AG04449 (cell line): Measurements from ENCODE around the gene FLT1.
A peak's percentile ranks its signal among the peaks of the same experiment; 100 is the strongest.

Experiments used
- CTCF ChIA-PET: fragments of 350-600 bp; formaldehyde crosslinking; extraction: SDS; loops from one replicate; lab custom pipeline; 2021; ENCODE audit warnings: antibody characterized with exemption; lab: Yijun Ruan, JAX
- POLR2A ChIA-PET: fragments of 400-600, 350-600 bp; formaldehyde crosslinking; extraction: SDS; loops from one replicate; lab custom pipeline; 2020; ENCODE audit warnings: antibody characterized with exemption, inconsistent platforms; lab: Yijun Ruan, JAX
- DNase-seq: peaks from one replicate; pipeline ENCODE4 v3.0.0-alpha.2; 2010; ENCODE audit warnings: low read depth, low spot score
- H3K4me3 ChIP-seq: 2 replicates; pipeline ENCODE4 v1.5.1; 2011; ENCODE audit warnings: low read depth, mild to moderate bottlenecking, control low read depth, low read length
- CTCF ChIP-seq: IDR thresholded peaks from one replicate; pipeline ENCODE4 v1.5.1; 2011; ENCODE audit warnings: mild to moderate bottlenecking, moderate library complexity, low read length, control low read depth, inconsistent platforms; ENCODE audit not compliant: insufficient read depth; ENCODE audit errors: missing control alignments

The FLT1 gene

GRCh38 chr13:28325022-28325421 lies 169.9 kb downstream of the FLT1 start:
- ChIA-PET POLR2A (no interaction called here), CTCF (interaction anchor here (0.9 to 4.9 kb wide), 30 partner anchors 9 to 473 kb away, joined by 3 to 85 read pairs (median 6); partner anchors contain the start of gene POMP)
- no peak overlapping the region for H3K4me3 ChIP-seq
- no peak for TF ChIP-seq CTCF
- DNase-seq: no peak

DNA sequence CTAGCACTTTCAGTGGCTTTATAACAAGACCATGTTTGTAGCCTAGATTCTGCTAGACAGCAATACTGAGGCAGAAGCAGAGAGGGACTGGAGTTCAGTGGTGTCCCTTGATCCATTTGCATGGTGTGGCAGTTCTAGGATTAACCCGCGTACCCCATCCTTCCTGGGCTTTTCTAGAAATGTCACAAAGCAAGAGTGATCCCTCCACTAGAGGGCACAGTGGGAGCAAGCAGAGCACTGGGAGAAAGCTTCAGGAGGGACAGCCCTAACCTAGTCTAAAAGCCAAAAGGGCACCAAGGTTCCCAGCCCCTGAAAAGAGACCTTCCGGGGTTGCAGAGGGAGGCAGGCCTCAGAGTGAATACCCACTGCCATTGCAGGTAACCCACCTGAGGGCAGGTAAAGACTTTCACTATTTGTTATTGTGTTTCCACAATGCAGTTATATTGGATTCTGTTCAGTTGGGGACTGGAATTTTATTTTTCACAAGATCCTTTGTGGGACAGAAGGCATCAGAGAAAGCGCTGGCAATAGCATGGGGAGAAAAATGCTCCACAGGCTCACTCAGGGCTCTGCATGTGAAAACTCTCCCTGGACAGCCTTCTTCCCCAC lies 170.6 kb downstream of the FLT1 start:
- H3K4me3 ChIP-seq: no peak overlapping the region
- ChIA-PET POLR2A (no interaction called here), CTCF (interaction anchor here (0.6 to 4.9 kb wide), 41 partner anchors 9 to 474 kb away, joined by 3 to 85 read pairs (median 4); partner anchors contain the start of gene POMP)
- DNase-seq: no peak
- TF ChIP-seq CTCF: peak; percentile 81

- no peak for DNase-seq
- POLR2A ChIA-PET: no interaction called here
- no peak overlapping the region for H3K4me3 ChIP-seq
- CTCF ChIA-PET: interaction anchor here (0.9 to 4.9 kb wide), 9 partner anchors 14 to 333 kb away, joined by 3 to 85 read pairs (median 4); no protein-coding TSS in a partner anchor
- TF ChIP-seq CTCF: no peak
Measured at GRCh38 chr13:28322256-28322905, 172.5 kb downstream of the FLT1 start.

DNA sequence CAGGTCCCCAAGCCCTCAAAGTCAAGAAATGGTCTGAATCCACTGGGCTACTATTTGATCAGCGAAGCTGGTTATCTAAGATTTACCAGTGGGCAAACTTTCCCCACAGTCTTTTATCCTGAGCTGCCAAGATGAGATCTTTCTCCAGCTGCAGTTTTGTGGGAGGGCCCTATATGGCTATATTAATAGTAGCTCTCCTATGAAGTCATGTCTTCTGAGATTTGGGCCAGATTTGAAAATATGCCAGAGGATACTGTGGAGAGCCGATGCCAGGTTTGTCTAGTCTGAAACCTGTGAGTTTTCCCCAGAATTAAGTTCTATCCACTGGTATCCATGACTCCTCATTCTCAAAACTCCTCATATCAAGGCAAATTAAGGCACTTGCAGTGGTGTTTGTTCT lies 173.2 kb downstream of the FLT1 start:
- ChIA-PET CTCF (interaction anchor here (0.6 to 2.0 kb wide), 5 partner anchors 42 to 337 kb away, joined by 3 to 5 read pairs (median 4); partner anchors contain the start of gene POMP), POLR2A (no interaction called here)
- no peak for TF ChIP-seq CTCF
- DNase-seq: no peak
- no peak overlapping the region for H3K4me3 ChIP-seq

DNA sequence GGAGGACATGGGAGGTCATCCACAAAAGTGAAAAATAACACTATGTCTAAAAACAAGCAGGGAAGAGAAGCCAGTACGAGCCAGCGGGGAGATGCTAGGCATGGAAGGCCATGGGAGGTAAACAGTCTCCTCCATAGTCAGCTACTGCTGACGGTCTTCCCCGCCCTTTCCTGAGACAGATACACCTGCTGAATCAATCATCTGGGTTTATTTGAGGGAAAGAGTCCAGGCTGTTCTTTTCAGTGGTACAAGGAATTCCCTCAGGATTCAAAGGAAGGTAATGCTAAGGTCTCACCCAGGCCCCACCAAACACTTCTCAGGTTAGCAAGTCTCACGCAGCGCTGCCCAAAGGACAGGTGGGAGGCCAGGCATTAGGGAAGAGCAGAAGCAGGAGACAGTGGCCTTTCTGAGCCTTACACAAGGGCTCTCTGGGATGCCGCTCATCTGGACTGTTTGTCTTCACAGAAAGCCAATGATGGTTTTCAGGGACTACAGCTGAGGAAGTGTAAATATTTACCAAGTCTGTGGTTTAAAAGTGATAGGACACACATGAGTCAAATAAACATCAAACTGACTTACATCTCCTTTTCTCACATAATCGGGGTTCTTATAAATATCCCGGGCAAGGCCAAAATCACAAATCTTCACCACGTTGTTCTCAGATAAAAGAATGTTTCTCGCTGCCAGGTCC lies 173.9 kb downstream of the FLT1 start:
- no peak for DNase-seq
- no peak for TF ChIP-seq CTCF
- ChIA-PET POLR2A (no interaction called here), CTCF (interaction anchor here (0.6 to 2.0 kb wide), 5 partner anchors 43 to 337 kb away, joined by 3 to 5 read pairs (median 4); partner anchors contain the start of gene POMP)
- H3K4me3 ChIP-seq: no peak overlapping the region
